GM10248 (cell line): ENCODE data around the gene ST3GAL2.
A peak's percentile ranks its signal among the peaks of the same experiment; 100 is the strongest.

Experiments used
- CTCF ChIA-PET: fragments of 300-600 bp; sonication (Branson Sonifier 250); formaldehyde crosslinking; extraction: SDS; loops from one replicate; lab custom pipeline; 2021; ENCODE audit warnings: antibody characterized with exemption; lab: Yijun Ruan, JAX
- POLR2A ChIA-PET: fragments of 350-650 bp; sonication (Branson Sonifier 250); formaldehyde crosslinking; extraction: SDS; loops from one replicate; lab custom pipeline; 2020; ENCODE audit warnings: antibody characterized with exemption; lab: Yijun Ruan, JAX
- DNase-seq: peaks from one replicate; pipeline ENCODE4 v3.0.0; 2012; ENCODE audit errors: extremely low spot score
- TF ChIP-seq, protein P1 (sequence below): IDR thresholded peaks from 2 replicates; pipeline ENCODE4 v1.5.1; 2012; ENCODE audit warnings: mild to moderate bottlenecking, low read depth; ENCODE audit errors: extremely low read depth, missing control alignments, control extremely low read depth

Gene ST3GAL2

DNA sequence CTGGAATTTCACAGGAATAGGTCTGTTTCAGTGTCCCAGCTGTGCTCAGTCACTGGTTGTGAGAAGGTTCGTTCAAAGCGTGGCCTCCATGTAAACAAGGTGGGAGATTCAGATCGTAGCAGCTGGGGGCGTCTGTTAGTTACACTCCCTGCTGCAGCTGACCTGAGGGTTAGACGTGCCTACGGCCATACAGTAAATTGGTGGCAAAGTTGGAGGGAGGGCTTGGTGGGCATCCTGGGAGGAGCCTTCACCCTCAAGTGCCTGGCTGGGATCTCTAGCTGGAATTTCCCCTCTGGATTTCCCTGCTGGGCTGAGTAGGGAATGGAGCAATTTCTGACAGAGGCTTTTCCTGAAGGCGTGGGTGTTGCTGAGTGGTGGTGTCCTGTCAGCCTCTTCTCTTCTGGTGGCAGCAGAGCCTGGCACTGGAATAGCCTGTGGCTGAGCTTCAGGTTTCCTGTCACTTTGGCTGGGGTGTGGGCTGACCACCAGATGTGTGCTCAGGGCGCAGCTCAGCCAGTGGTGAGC lies 21.9 kb upstream of the ST3GAL2 start:
- no peak for DNase-seq
- CTCF ChIA-PET: interaction anchor here (0.7 to 1.6 kb wide), 4 partner anchors 13 to 81 kb away, joined by 3 to 4 read pairs (median 3); no protein-coding TSS in a partner anchor
- POLR2A ChIA-PET: no interaction called here
- TF ChIP-seq, protein P1, sequence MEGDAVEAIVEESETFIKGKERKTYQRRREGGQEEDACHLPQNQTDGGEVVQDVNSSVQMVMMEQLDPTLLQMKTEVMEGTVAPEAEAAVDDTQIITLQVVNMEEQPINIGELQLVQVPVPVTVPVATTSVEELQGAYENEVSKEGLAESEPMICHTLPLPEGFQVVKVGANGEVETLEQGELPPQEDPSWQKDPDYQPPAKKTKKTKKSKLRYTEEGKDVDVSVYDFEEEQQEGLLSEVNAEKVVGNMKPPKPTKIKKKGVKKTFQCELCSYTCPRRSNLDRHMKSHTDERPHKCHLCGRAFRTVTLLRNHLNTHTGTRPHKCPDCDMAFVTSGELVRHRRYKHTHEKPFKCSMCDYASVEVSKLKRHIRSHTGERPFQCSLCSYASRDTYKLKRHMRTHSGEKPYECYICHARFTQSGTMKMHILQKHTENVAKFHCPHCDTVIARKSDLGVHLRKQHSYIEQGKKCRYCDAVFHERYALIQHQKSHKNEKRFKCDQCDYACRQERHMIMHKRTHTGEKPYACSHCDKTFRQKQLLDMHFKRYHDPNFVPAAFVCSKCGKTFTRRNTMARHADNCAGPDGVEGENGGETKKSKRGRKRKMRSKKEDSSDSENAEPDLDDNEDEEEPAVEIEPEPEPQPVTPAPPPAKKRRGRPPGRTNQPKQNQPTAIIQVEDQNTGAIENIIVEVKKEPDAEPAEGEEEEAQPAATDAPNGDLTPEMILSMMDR: no peak

DNA sequence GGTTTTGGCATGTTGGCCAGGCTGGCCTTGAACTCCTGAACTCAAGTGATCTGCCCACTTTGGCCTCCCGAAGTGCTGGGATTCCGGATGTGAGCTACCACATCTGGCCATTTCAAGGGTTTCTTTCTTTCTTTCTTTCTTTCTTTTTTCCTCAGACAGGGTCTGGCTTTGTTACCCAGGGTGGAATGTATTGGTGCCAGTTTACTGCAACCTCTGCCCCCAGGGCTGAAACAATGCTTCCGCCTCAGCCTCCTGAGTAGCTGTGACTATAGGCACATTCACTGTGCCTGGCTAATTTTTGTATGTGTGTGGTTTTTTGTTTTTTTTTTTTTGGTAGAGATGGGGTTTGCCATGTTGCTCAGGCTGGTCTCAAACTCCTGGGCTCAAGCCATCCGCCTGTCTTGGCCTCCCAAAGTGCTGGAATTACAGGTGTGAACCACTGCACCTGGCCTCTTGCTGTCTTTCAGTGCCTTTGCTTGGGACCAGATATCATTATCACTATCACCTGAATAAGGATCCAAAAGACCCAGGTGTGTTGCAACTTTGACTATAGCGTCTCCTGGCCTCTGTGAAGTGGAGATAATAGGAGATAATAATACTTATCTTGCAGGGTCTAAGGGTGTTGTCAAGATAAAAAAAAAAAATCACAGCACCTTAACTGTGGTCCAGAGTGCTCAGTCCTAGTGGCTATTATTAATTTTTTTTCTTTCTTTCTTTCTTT lies 18.7 kb upstream of the ST3GAL2 start:
- DNase-seq: no peak
- ChIA-PET CTCF (no interaction called here), POLR2A (no interaction called here)
- TF ChIP-seq, protein P1: no peak

- POLR2A ChIA-PET: interaction anchor here (0.7 kb wide), 1 partner anchor 314 kb away, joined by 3 read pairs; no protein-coding TSS in a partner anchor
- CTCF ChIA-PET: interaction anchor here (0.8 to 4.5 kb wide), 4 partner anchors 16 to 61 kb away, joined by 3 to 23 read pairs (median 3); partner anchors contain the start of gene ST3GAL2
- TF ChIP-seq, protein P1: no peak
- DNase-seq: no peak
These were observed 17.0 kb upstream of the ST3GAL2 start for GRCh38 chr16:70455910-70456309.

DNA sequence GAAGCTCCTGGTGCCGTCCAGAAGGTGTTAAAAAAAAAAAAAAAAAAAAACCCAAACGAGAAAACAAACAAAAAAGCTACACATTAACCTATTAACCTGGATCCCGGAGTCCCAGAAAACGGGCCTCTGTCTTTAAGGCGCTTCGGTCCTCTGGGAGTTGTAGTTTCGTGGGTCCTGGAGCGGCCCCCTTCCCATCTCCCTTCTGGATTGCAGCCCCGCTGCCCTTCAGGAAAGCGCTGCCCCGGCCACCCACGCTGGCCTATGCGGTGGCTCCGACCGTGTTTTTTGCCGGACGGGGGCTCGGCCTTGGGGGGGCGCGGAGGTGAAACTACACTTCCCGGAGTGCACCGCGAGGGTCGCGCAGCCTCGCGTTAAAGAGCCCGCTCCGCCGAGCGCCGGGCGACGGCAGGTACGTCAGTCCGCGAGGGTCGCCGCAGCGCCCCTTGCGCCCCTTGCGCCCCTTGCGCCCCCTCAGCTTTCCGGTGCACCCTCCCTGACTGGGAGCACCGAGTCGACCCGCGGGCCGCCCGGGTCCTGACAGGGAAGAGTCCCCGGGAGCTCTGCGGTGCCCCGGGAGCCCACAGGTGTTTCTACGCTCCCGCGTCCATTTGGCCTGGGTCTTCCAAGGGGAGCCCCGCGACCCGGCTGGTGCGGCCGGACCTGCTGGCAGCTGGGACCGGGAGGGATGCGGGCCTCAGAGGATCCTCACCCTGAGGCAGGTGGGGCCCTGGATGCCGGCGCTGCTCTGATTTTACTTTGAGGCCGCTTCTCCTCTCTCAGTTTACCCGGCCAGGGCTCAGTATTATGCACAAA lies 15.5 kb upstream of the ST3GAL2 start, which contains the start of gene FCSK:
FCSK (plus strand) TSS at position 374 of the 813 bp plus-strand sequence. CDS start 8,596 bp downstream, outside the sequence.
- TF ChIP-seq, protein P1: peak; percentile 23
- POLR2A ChIA-PET: interaction anchor here (0.6 to 0.8 kb wide), 5 partner anchors 15 to 692 kb away, joined by 3 to 4 read pairs (median 3); partner anchors contain the start of gene WWP2
- peak; percentile 87 for DNase-seq
- CTCF ChIA-PET: interaction anchor here (0.8 to 4.5 kb wide), 12 partner anchors 15 to 85 kb away, joined by 3 to 23 read pairs (median 4); partner anchors contain the start of gene ST3GAL2

DNA sequence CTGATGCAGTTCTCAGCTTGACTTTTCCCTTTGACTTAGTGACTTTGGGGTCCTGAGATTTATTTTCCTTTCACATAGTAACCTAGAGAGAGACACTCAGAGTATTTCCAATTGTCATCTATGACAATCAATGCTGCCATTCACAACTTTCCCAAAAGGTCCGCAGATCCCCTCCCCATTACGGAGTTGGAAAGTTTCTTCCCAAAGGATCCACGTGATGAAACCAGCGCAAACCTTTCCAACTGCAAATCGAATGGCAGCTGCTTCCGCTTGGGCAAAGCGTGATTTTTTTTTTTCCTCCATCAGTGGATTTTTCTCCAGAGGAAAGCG lies 15.0 kb upstream of the ST3GAL2 start:
- CTCF ChIA-PET: interaction anchor here (0.8 to 4.5 kb wide), 11 partner anchors 14 to 84 kb away, joined by 3 to 23 read pairs (median 4); partner anchors contain the start of gene ST3GAL2
- POLR2A ChIA-PET: interaction anchor here (0.6 to 0.8 kb wide), 6 partner anchors 14 to 692 kb away, joined by 3 to 15 read pairs (median 4); partner anchors contain the start of gene WWP2
- no peak for DNase-seq
- TF ChIP-seq, protein P1: no peak
